ENCODE data around the gene BEAN1.

The BEAN1 gene

DNA sequence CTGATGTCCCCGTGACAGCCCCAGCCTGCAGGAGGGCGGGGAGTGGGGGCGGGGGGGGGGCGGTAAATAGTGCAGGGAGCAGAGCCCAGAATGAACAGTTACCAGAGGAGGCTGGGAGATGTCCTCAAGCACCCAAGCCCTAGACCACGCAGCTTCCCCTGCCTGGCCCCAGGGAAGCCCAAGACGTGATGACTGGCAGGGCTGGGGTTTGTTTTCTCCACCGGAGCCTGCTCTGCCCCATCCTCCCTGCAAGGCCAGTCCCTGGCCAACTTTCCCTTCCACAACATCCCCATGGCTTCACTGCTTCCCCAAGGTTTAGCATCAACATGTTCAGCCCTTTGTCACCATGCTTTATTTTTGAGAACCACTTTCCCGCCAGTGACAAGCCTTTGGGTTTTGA lies 1.4 kb upstream of the BEAN1 start:
- Mint-ChIP-seq H3K27ac (no peak overlapping the region), H3K4me3 (peak overlapping the region; percentile 28), H3K36me3 (no peaks in the 10 kb centered on the region), H3K27me3 (peaks cover 36% of the 10 kb centered on the region), H3K9me3 (no peaks in the 10 kb centered on the region), H3K4me1 (no peaks in the 10 kb centered on the region)

DNA sequence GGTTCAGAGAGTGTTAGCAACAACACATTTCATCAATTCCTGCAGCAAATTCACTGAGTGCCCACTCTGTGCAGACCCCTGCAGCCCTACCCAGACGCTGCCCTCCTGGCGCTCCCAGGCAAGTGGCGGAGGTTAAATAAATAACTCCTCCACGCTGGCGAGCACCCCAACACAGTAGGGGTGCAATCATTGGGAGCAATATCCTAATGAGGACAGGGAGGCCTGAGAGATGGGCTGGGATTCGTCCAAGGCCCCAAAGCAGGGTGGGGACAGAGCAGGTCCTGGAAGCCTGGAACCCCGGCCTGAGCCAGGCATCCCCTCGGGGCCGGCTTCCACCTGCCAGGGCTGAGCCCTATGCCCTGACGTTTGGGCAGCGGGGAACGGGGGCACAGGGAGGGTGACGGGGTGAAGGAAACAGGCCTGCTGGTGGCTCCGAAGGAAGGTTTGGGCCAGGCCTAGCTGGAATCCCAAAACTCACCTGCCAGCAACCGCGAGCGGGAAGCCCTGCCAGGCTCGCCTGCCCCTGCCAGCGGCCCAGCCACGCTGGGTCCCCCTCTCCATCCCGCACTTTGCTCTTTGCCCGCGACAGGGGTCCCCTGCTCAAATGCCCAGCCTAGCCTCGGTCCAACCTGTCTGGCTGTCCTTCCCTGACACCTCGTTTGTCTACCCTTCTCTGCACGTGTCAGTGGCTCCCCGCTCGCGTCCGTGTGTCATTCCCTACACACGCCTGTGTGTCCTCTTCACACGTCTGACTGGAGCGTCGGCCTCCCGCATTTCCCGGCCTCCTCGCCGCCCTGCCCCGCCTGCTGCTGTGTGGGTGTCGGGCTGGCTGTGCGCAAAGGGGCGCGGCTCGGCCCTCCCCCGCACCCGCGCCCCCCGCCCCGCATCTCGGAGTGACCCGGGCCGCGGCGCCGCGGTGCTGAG lies 721 bp upstream of the BEAN1 start:
- Mint-ChIP-seq H3K4me1 (no peaks in the 10 kb centered on the region), H3K36me3 (no peaks in the 10 kb centered on the region), H3K4me3 (peak overlapping the region; percentile 28), H3K27me3 (peaks cover 38% of the 10 kb centered on the region), H3K27ac (no peak overlapping the region), H3K9me3 (no peaks in the 10 kb centered on the region)

GRCh38 chr16:66427871-66428681 lies 981 bp downstream of the BEAN1 start:
- Mint-ChIP-seq H3K4me3 (peak overlapping the region; percentile 52), H3K27me3 (peaks cover 41% of the 10 kb centered on the region)

GRCh38 chr16:66428682-66429251 lies 1.7 kb downstream of the BEAN1 start:
- peak overlapping the region; percentile 35 for H3K4me3 Mint-ChIP-seq

More at GRCh38 chr16:66427871-66428681, 981 bp downstream of the BEAN1 start:
- Mint-ChIP-seq H3K36me3 (no peaks in the 10 kb centered on the region), H3K4me1 (no peaks in the 10 kb centered on the region), H3K9me3 (no peaks in the 10 kb centered on the region), H3K27ac (no peak overlapping the region)

DNA sequence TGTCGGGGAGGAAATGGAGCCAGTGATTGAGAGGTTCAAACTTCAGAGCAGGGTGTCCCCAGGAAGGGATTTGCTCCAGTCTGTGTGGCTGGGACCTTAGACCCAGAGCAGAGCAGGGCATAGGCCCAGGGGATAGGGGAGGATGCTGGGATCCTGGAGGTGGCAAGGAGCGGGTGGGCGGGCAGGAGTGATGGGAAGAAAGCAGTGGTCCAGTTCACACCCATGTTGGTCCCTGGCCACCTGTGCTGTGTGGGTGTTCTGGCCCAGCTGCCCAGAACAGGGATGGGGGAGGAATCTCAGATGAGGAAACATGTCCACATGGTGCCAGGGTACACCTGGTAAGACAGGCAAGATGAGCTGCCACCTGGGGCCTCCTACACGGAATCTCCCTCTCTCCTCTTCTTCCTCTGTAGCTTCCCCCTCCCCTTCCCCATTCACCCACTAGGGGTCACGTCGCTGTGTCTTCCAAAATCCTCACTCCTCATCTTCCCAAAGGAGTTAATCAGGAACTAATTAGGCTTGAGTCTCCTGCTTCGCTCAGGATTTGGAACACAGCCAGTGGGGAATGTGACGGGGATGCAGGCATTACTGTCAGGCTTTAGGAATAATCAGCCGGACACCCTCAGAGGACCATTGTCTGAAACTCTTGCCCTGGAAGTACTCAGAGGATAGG lies 2.3 kb downstream of the BEAN1 start:
- Mint-ChIP-seq H3K4me1 (no peaks in the 10 kb centered on the region), H3K4me3 (no peak overlapping the region), H3K36me3 (no peaks in the 10 kb centered on the region), H3K27ac (no peak overlapping the region), H3K9me3 (no peaks in the 10 kb centered on the region), H3K27me3 (peaks cover 42% of the 10 kb centered on the region)

More at GRCh38 chr16:66428682-66429251, 1.7 kb downstream of the BEAN1 start:
- Mint-ChIP-seq H3K27ac (no peak overlapping the region), H3K27me3 (peaks cover 43% of the 10 kb centered on the region), H3K9me3 (no peaks in the 10 kb centered on the region), H3K4me1 (no peaks in the 10 kb centered on the region), H3K36me3 (no peaks in the 10 kb centered on the region)

- no peaks in the 10 kb centered on the region for H3K36me3 Mint-ChIP-seq
- H3K27me3 Mint-ChIP-seq: peaks cover 37% of the 10 kb centered on the region
- H3K9me3 Mint-ChIP-seq: no peaks in the 10 kb centered on the region
- no peak overlapping the region for H3K4me3 Mint-ChIP-seq
- no peak overlapping the region for H3K27ac Mint-ChIP-seq
- H3K4me1 Mint-ChIP-seq: no peaks in the 10 kb centered on the region
Measured at GRCh38 chr16:66430214-66430613, 3.1 kb downstream of the BEAN1 start.

- H3K27me3 Mint-ChIP-seq: peaks cover 29% of the 10 kb centered on the region
- H3K9me3 Mint-ChIP-seq: no peaks in the 10 kb centered on the region
- H3K4me1 Mint-ChIP-seq: no peaks in the 10 kb centered on the region
- no peak overlapping the region for H3K27ac Mint-ChIP-seq
- H3K4me3 Mint-ChIP-seq: no peak overlapping the region
- no peaks in the 10 kb centered on the region for H3K36me3 Mint-ChIP-seq
Measured at GRCh38 chr16:66431760-66432159, 4.7 kb downstream of the BEAN1 start.

- H3K4me3 Mint-ChIP-seq: no peak overlapping the region
Measured at GRCh38 chr16:66432429-66432828, 5.3 kb downstream of the BEAN1 start.

GRCh38 chr16:66434619-66435430 lies 7.7 kb downstream of the BEAN1 start:
- H3K36me3 Mint-ChIP-seq: no peaks in the 10 kb centered on the region
- peaks cover 15% of the 10 kb centered on the region for H3K27me3 Mint-ChIP-seq
- no peak overlapping the region for H3K4me3 Mint-ChIP-seq
- H3K27ac Mint-ChIP-seq: no peak overlapping the region
- no peaks in the 10 kb centered on the region for H3K9me3 Mint-ChIP-seq
- H3K4me1 Mint-ChIP-seq: no peaks in the 10 kb centered on the region

More at GRCh38 chr16:66432429-66432828, 5.3 kb downstream of the BEAN1 start:
- no peaks in the 10 kb centered on the region for H3K4me1 Mint-ChIP-seq
- no peaks in the 10 kb centered on the region for H3K9me3 Mint-ChIP-seq
- H3K27ac Mint-ChIP-seq: no peak overlapping the region
- peaks cover 29% of the 10 kb centered on the region for H3K27me3 Mint-ChIP-seq
- no peaks in the 10 kb centered on the region for H3K36me3 Mint-ChIP-seq

- Mint-ChIP-seq H3K27me3 (peaks cover 10% of the 10 kb centered on the region), H3K4me1 (no peaks in the 10 kb centered on the region), H3K4me3 (no peak overlapping the region), H3K36me3 (peaks cover 2% of the 10 kb centered on the region), H3K27ac (no peak overlapping the region), H3K9me3 (no peaks in the 10 kb centered on the region)
Measured at GRCh38 chr16:66435896-66436295, 8.8 kb downstream of the BEAN1 start.

DNA sequence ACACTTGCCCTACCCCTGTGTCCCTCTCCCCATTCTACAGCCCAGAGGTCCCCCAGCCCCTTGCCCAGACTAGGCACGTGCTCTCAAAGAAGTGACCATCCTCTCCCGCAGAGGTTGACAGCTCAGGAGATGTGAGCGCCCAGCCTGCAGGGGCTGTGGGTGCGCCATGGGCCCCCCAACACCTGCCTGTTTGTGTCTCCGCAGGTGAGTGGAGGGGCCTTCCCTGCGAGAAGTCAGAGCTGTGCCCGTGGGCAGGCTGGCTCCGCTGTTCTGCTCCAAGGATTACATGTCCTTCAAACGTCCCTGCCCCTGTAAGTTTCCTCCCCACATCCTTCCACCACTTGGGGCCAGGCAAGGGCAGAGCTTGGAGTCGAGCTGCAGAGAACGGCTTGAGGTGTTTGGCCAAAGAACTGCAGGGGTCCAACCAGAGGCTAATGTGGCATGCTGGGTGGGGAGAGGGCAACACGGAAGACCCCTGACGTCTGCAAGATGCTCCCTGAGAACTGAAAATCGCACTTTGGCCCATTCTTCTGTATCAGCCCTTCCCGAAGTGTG lies 10.4 kb downstream of the BEAN1 start:
- Mint-ChIP-seq H3K4me3 (no peak overlapping the region), H3K36me3 (peaks cover 2% of the 10 kb centered on the region), H3K27me3 (peaks cover 8% of the 10 kb centered on the region), H3K9me3 (no peaks in the 10 kb centered on the region), H3K4me1 (no peaks in the 10 kb centered on the region), H3K27ac (no peak overlapping the region)

- no peaks in the 10 kb centered on the region for H3K4me1 Mint-ChIP-seq
- H3K36me3 Mint-ChIP-seq: peaks cover 2% of the 10 kb centered on the region
Measured at GRCh38 chr16:66438536-66438935, 11.4 kb downstream of the BEAN1 start.

GRCh38 chr16:66439051-66439730 lies 12.1 kb downstream of the BEAN1 start:
- H3K27me3 Mint-ChIP-seq: peaks cover 4% of the 10 kb centered on the region
- no peaks in the 10 kb centered on the region for H3K9me3 Mint-ChIP-seq
- H3K27ac Mint-ChIP-seq: no peak overlapping the region
- H3K4me3 Mint-ChIP-seq: no peak overlapping the region
- H3K4me1 Mint-ChIP-seq: no peaks in the 10 kb centered on the region
- peaks cover 2% of the 10 kb centered on the region for H3K36me3 Mint-ChIP-seq

More at GRCh38 chr16:66438536-66438935, 11.4 kb downstream of the BEAN1 start:
- Mint-ChIP-seq H3K27me3 (peaks cover 4% of the 10 kb centered on the region), H3K9me3 (no peaks in the 10 kb centered on the region), H3K4me3 (no peak overlapping the region), H3K27ac (no peak overlapping the region)

GRCh38 chr16:66440271-66440802 lies 13.2 kb downstream of the BEAN1 start:
- peaks cover 4% of the 10 kb centered on the region for H3K27me3 Mint-ChIP-seq
- no peaks in the 10 kb centered on the region for H3K9me3 Mint-ChIP-seq
- no peak overlapping the region for H3K27ac Mint-ChIP-seq
- H3K4me3 Mint-ChIP-seq: no peak overlapping the region
- no peaks in the 10 kb centered on the region for H3K4me1 Mint-ChIP-seq
- peaks cover 2% of the 10 kb centered on the region for H3K36me3 Mint-ChIP-seq

Measured in activated naive CD4-positive, alpha-beta T cell treated with anti-CD3 and anti-CD28 coated beads, Interleukin-2, amount 50 U/mL, for 24 hours (primary cell).